HG03025 (cell line): Measurements from ENCODE around the gene ATCAY.
"Not testable (repeated sequence)": the region's sequence is repeated elsewhere in the genome, so short reads cannot be mapped to it uniquely, and the experiment has no call there.

ENCODE experiments used
- ATAC-seq: cut with Tn5 transposase; IDR thresholded peaks from one replicate; pipeline ENCODE4 v1.9.1; 2021; ENCODE audit warnings: mild to moderate bottlenecking, moderate library complexity; ENCODE audit not compliant: unreplicated experiment, low FRiP score

ATCAY gene

DNA sequence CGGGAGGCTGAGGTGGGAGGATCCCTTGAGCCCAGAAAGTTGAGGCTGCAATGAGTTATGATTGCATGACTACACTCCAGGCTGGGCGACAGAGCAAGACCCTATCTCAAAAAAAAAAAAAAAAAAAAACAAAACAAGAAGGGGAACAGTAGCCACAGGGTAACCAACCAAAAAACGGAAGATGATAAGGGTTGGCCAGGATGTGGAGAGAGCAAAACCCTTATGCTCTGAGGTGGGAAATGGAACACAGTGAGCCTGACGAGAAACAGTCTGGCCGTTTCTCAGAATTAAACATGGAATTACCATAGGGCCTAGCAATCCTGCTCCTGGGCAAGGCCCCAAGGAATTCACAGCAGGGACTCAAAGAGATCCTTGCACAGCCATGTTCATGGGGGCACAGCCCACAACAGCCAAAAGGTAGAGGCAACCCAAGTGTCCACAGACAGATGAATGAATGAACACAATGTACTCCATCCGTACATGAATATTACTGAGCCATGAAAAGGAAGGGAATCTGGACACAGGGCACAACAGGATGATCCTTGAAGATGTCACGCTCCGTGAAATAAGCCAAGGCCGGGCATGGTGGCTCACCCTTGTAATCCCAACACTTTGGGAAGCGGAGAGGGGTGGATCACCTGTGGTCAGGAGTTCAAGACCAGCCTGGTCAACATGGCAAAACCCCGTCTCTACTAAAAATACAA, 63.7 kb downstream of the ATCAY start:
- ATAC-seq, result no peak

DNA sequence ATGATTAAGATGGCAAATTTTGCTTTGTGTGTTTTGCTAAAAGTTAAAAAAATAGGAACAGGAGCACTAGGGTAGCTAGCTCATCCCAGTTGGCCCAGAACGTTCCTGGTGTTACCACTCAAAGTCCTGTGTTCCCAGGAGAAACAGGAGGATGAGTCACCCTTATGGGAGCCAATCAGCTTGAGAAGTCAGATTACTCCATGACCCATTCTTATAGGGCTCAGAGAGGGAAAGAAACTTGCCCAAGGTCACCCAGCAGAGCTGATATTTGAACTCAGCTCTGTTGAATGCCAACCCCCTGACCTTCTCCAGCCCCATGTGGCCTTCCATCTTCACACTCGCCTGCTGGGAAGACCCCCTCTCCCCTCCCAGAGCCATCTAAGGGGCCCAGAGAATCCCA, 65.4 kb downstream of the ATCAY start:
- ATAC-seq, result no peak

DNA sequence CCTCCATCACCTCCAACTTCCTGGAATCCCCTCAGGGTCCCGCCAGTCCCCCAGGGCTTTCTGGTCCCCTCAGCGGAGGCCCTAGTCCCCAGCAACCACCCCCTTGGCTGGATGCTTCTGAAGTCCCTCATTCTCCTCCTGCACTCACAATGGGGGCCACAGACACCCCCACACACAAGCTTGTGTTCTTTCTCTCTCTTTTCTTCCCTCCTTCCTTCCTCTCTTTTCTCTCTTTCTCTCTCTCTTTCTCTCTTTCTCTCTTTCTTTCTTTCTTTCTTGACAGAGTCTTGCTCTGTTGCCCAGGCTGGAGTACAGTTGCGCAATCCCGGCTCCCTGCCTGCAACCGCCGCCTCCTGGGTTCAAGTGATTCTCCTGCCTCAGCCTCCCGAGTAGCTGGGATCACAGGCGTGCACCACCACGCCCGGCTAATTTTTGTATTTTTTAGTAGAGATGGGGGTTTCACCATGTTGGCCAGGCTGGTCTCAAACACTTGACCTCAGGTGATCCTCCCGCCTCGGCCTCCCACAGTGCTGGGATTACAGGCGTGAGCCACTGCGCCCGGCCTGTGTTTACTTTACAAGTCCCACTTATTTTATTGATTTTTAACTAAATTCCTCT, 66.9 kb downstream of the ATCAY start:
- not testable (repeated sequence) for ATAC-seq

DNA sequence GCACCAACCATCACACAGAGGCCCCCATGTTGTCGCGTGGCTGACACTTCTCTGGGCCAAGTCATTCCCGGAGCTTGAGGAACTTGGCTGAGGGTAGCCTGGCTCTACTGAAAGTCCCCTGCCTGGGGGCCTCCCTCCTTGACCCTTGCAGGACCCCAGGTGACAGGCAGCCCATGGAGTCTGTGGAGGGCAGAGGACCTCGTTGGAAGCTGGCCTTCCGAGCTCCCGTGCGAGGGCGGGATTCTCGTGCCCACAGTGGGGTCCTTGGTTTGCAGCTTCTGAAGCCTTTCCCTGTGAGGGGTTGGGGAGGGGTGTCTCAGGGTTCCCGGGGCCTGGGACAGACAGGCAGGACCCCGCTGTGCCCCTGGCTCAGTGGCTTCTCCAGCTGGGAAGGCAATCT, 68.8 kb downstream of the ATCAY start:
- ATAC-seq, result no peak

DNA sequence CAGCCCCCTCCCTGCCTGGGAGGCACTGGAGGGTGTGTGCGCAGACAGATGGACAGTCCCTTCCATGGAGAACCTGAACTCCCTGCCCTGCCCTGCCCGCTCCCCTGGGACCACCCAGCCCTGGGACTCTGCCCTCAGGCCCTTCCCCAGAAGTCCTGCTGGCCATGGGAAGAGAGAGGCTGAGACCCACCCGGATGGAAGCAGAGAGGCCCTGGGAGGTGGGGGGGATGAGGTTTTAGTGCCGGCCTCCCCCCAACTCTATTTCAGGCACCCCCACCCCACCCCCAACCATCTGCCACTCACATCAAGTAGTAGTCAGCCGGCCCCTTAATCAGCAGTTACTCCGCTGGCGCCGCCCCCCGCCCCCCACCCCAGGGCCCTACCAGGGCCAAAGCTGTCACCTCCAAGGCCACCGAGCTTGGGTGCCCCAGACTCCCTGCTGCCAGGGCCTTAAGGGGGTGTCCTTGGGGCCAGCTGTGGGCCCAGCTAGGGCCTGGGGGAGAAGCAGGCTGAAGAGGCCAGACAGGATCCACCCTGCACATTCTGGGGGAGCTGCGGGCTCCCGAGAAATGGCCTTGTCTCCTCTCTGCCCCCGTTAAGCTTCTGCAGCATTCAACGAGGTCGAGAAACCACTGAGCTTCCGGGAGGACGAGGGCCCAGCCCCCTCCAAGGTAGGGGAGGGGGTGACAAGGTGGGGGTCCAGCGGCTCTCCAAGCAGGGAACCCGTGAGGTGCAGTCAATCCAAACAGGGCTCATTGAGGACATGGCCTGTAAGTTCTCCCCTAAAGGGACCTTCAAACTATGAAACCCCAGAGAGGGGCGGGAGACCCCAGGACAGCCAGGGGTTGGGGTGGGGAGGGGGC, 69.7 kb downstream of the ATCAY start:
- no peak for ATAC-seq

DNA sequence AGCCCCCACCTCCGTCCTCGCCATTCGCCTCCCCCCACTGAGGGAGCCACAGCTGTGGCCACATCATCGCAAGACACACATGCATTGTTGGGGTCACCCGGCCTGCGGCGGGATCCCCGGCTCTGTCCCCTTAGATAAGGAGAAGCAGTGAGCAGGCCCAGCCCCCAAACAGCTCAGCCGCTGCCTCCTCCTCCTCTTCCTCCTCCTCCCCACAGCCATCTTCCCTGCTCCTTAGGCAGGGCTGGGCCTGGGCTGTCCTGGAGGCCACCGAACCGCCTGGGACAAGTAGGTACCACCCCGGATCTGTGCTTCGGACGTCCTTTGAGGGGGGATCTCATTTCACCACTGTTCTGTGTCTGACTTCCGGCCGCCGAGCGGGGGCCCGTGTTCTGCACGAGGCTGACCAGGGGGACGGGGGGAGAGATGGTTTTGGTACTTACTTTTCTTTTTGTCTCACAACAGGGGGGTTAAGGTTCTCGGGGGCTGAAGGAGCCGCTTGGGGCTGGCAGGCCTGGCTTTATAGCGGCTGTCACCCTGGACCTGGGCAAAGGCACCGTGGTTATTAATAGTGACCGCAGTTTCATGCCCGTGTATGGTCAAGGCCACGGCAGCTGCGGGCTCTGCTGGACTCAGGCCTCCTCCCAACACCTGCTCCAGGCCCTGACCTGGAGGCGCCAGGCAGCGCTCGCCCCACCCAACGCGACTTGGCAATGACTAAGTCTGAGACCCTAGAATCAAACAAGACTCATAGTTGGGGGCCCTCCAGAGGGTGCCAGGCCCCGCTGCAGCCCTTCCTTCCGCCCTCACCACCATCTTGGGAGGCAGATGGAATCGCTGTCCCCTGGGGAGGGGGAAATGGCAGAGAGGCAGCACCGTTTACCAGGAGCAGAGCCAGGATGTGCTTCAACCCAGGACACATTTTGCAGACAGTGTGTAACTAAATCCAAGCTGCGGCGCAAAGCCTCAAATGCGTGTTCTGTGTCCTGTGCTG, 70.7 kb downstream of the ATCAY start:
- ATAC-seq, result no peak

DNA sequence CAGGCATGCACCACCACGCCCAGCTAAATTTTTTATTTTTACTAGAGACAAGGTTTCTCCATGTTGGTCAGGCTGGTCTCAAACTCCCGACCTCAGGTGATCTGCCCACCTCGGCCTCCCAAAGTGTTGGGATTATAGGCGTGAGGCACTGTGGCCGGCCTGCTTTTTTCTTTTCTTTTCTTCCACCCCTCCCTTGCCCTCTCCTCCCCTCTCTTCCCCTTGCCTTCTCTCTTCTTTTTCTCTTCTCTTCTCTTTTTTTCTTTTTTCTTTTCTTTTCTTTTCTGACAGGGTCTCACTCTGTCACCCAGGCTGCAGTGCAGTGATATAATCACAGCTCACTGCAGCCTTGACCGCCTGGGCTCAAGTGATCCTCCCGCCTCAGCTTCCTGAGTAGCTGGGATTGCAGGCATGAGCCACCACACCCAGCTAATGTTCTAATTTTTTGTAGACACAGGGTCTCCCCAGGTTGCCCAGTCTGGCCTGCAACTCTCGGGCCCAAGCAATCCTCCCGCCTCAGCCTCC, 72.3 kb downstream of the ATCAY start:
- ATAC-seq, result not testable (repeated sequence)

DNA sequence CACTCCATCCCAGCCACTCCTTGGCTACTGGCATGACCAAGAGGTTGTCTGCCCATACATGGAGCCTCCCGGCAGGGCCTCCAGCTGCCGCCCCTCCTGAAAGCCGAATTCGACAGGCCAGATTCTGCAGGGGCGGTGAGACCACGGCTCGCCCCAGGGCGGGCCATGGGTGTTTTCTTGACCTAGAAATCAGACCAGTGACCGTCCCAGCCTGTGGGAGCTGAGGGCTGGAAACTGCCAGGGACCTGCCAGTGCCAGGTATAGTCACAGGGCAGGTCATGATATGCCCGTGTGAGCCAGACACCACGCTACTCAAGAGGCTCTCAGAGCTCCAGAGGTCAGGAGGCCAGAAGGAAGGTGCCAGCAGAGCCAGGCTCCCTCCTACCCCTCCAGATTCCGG, 73.6 kb downstream of the ATCAY start:
- ATAC-seq, result no peak

DNA sequence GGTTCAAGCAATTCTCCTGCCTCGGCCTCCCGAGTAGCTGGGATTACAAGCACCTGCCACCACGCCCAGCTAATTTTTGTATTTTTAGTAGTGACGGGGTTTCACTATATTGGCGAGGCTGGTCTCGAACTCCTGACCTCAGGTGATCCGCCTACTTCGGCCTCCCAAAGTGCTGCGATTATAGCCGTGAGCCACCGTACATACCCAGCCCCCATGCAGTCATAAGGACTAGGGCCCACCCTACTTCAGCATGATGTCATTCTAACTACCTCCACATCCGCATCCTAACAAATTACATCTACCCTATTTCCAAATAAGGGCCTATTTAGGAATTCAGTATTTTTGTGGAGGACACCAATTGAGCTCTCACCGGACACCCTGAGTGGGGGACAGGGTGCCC, 74.8 kb downstream of the ATCAY start:
- ATAC-seq, result not testable (repeated sequence)

DNA sequence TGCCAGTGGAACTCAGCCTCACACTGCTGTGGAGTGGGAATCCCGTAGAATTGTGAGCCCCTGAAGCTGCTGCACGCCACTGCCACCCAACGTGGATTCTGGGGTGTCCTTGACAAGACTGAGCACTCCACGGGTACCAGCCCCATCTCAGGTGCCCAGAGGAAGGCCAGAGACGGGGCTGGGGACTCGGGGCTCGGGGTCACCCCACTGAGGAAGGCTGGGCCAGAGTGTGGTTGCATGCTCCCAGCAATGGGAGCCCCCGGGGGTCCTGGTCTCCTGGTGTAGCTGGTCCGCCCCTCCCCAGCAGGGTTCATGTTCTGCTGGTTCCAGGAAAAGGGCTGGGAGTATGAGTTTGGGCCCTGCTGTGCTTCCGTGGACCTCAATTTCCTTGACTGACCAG, 75.2 kb downstream of the ATCAY start:
- ATAC-seq, result no peak

DNA sequence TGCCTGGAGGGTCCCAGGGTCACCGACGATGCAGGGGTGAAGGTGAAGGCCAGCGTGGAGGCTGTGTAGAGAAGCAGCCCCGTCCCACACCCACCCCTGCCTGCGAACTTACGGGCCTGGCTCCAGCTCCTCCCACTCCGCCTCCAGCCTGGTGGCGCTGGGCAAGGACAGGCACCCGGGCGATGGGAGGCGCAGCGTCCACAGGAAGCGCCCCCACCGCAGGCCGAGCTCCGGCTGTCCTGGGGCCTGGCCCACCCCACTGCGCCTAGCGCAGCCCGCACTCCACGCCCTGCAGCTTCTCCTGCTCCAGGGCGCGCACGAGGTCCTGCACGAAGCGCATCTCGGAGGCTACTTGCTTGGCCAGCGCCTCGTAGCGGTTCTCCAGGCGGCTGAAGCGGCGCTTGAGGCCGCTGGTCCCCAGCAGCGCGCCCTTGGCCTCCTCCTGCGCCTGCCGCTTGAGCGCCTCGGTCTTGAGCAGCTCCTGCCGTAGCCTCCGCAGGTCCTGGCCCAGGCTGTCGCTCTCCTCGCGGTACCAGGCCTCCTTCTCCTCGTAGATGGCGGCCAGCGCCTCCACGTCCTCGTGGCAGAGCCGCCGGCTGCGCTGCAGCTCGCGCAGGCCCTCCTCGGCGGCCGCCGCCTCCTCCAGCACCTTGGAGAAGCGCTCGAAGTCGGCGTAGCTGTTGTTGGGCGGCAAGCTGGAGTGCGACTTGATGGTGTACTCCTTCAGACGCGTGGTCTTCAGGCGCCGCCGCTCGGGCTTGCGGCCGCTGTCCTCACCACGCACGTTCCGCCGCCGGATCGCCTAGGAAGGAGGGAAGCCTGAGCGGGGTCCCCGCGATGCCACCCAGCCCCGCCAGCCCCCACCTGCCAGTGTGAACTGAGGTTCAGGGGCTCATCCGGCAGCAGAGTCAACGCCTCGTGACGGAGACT, 78.6 kb downstream of the ATCAY start:
- no peak for ATAC-seq

DNA sequence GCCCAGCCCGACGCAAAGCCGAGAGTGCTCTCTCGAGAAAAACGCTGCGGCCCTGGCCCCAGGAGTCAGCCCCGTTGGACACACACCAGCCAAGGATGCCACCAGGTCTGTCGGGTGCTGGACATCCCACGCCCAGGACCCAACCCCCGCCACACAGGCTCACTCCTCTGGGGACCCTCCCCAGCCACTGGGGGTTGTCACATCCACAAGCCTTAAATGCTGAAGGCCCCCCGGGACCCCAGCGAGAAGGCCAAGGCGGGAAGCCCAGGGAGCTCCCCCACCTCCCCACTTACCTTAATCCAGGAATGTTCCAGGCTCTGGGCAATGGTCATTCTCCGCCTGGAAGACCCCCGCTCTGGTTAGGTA, 79.3 kb downstream of the ATCAY start:
- ATAC-seq, result no peak

DNA sequence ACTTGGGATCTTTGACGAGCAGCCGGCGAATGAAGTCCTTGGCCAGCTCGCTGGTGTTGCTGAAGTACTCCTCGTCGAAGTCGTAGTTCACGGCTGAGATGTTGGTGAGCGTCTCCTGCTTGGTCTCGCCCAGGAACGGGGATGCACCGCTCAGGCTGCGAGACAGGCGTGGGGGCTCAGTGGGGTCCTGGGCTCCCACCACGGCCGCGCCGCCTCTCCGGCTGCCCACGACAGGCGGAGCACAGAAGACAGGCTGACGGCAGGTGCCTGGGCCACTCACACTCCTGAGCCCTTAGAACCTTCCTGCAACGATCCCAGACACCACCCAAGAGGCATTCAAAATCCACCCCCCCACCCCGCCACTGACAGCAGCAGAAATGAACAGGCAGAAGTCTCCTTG, 80.5 kb downstream of the ATCAY start:
- no peak for ATAC-seq

DNA sequence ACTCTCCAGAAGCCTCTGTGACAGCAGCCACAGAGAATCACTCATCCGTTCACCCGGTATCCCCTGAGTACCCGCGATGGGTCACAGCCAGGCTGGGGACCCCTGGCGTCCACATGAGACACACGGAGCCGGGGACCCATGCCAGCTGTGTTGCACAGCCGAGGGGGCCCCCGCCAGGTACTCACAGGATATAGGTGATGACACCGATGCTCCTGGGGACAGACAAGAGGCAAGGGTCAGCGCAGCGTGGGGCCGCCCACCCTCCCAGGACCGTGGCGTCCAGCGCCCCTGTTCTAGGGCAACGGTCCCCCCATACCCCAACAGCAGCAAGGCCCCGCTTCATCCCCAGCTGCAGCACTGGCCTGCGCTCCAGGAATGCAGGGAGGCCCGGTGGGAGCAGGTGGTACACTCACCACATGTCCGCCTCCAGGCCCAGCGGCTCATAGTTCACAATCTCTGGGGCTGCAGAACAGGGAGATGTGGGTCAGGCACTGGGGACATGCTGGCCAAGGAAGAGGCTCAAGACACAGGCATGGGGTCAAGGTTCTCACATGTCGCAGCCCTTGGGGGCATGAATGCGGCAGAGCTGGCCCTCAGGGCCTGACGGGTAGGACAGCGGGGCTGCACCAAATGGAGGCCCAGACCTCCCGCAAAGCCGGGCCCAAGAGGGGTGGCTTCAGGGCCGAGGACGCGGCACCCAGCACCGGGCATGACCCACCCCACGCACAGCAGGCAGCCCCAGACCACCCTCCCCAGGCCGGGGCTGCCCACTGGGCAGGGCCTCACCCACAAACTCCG, 83.2 kb downstream of the ATCAY start:
- ATAC-seq, result no peak

DNA sequence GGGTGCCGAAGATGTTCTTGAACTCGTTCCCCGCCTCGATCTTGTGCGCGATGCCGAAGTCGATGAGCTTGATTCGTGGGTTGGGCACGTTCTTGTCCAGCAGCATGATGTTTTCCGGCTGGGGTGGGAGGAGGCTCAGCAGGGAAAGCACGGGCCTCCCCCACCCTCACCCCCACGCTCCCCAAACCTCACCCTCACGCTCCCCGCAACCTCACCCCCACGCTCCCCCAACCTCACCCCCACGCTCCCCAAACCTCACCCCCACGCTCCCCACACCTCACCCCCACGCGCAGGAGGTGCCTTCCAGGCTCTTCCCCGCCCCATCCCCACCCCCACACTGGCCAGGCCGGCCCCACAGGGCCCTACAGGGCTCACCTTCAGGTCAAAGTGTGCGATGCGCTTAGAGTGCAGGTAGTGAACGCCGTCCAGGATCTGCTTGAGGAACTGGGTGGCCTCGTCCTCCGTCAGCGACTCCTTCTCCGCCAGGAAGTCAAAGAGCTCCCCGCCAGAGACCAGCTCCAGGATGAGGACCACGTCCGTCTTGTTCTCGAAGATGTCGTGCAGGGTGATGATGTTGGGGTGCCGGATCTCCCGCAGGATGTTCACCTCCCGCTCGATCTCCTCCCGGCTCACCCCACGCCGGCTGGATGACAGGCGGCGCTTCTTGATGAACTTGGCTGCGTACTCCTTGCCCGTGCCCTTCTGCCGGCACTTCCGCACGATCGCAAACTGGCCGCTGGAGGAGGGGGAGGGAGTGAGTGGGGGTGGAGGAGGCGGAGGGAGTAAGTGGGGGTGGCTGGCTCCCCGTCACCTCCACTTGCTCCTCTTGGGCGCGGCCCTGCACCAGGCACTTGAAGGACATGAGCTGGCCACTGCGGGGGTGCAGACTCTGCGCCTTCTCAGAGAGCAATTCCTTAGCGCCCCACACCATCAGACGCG, 84.0 kb downstream of the ATCAY start:
- no peak for ATAC-seq

DNA sequence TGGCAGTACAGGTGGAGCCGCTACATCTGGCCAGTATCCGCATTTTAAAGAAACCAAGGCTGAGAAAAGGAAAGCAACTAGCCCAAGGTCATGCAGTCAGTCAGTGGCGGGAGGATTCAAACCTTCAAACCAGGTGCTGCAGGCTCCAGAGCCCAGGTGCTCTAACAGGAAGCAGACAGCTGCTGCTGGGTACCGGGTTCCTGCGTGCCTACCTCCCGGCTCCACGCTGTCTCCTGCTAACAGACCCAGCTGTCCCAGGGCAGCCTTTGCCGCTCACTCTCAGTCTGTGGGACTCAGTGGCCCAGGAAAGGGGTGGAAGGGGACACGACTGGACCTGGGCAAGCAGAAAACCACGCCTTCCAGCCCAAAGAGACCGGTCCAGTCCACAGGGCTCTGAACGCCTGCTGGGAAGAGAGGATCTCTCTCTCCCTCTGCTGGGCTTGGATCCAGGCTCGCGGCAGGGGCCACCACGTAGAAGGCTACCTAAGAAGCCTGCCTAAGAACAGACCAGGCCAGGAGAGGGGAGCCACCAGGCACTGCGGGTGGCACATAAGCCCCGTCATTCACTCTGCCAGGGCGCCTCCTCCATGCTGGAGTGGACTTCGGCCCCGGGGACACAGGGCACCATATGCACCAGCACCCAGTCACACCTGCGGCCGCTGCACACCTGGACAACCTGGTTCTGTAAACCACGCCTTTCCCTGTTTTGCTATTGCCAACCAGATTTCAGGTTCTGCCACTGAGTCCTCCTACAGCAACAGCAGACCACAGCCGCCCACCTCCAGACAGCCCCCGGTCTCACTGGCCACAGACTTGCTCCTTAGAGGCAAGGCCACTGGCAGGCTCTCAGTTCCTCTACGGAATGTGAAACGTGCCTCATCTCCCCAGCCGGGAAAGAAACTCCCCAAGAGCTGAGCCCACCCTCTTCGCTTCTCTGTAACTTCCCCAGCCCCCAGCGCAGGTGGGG, 85.8 kb downstream of the ATCAY start:
- no peak for ATAC-seq
